ENCODE measurements around the gene SLC38A8. TPM values are rescaled to one million over a fixed set of nuclear protein-coding genes. Genes with fewer than 3 reads are reported as not detected.

SLC38A8 gene
- total RNA-seq, 4 donors from 2014 or later: not detected

DNA sequence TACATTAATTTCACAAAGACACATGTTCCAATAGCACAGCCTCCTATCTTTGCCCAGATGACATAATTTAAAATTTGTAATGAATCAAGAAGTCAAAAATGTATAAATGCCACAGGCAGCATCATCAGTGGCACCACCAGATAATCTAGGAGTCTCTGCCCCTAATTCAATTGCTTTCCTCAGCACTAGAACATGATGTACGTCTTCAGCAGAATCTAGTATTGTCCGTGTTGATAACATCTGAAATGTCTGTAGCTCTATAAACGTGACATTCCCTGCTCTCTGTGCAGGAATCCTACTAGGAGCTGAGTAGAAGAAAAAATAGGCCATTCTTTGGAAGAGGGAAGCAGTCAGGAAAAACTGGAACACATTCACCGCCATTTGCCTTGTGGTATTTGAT lies 21.4 kb upstream of the SLC38A8 start:
- Histone ChIP-seq H3K27me3 (no peaks in the 10 kb centered on the region), H3K4me1 (peaks cover 0 to 10% (median 0%) of the 10 kb centered on the region in 3 donors), H3K9me3 (no peaks in the 10 kb centered on the region), H3K4me3 (no peak overlapping the region), H3K36me3 (peaks cover 0 to 100% of the 10 kb centered on the region in 2 donors), H3K27ac (no peak overlapping the region)
- no peak for ATAC-seq
- WGBS, 2 donors (ENCODE audit: low coverage in 1 of 2): 80 to 100% methylated on average over 1 to 4 of the region's 4 CpGs
- TF ChIP-seq, protein P1, sequence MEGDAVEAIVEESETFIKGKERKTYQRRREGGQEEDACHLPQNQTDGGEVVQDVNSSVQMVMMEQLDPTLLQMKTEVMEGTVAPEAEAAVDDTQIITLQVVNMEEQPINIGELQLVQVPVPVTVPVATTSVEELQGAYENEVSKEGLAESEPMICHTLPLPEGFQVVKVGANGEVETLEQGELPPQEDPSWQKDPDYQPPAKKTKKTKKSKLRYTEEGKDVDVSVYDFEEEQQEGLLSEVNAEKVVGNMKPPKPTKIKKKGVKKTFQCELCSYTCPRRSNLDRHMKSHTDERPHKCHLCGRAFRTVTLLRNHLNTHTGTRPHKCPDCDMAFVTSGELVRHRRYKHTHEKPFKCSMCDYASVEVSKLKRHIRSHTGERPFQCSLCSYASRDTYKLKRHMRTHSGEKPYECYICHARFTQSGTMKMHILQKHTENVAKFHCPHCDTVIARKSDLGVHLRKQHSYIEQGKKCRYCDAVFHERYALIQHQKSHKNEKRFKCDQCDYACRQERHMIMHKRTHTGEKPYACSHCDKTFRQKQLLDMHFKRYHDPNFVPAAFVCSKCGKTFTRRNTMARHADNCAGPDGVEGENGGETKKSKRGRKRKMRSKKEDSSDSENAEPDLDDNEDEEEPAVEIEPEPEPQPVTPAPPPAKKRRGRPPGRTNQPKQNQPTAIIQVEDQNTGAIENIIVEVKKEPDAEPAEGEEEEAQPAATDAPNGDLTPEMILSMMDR (IDR thresholded peaks at IDR 0.05): no peak
- TF ChIP-seq POLR2A (IDR thresholded peaks at IDR 0.05) (no peak), EP300 (IDR thresholded peaks at IDR 0.05) (no peak), POLR2AphosphoS5 (IDR thresholded peaks at IDR 0.05) (no peak)

GRCh38 chr16:84062734-84063640 lies 20.4 kb upstream of the SLC38A8 start:
- Histone ChIP-seq H3K4me1 (peaks cover 0 to 10% (median 0%) of the 10 kb centered on the region in 3 donors), H3K36me3 (peaks cover 0 to 100% of the 10 kb centered on the region in 2 donors), H3K9me3 (no peaks in the 10 kb centered on the region), H3K4me3 (no peak overlapping the region), H3K27me3 (no peaks in the 10 kb centered on the region), H3K27ac (no peak overlapping the region)
- ATAC-seq: peak; percentile 89
- TF ChIP-seq POLR2AphosphoS5 (IDR thresholded peaks at IDR 0.05): peak; percentile 17
- TF ChIP-seq, protein P1 (IDR thresholded peaks at IDR 0.05): peak in 3 of 4 experiments; percentile 72 to 86 (median 80)
- TF ChIP-seq EP300 (IDR thresholded peaks at IDR 0.05): no peak
- 46 to 47% methylated on average over 16 to 23 of the region's 25 CpGs for WGBS, 2 donors (ENCODE audit: low coverage in 1 of 2)

- no peak for ATAC-seq
- no peak overlapping the region for H3K4me3 ChIP-seq
- 100% methylated on average over 1 of the region's 7 CpGs; no CpG with 5 or more reads in 1 of the 2 donors for WGBS, 2 donors (ENCODE audit: low coverage in 1 of 2)
- no peaks in the 10 kb centered on the region for H3K9me3 ChIP-seq
- H3K27ac ChIP-seq: no peak overlapping the region
- TF ChIP-seq, protein P1 (IDR thresholded peaks at IDR 0.05): no peak
- TF ChIP-seq EP300 (IDR thresholded peaks at IDR 0.05): no peak
- H3K36me3 ChIP-seq: peaks cover 0 to 100% of the 10 kb centered on the region in 2 donors
- peaks cover 0 to 11% (median 0%) of the 10 kb centered on the region in 3 donors for H3K4me1 ChIP-seq
- no peaks in the 10 kb centered on the region for H3K27me3 ChIP-seq
These were observed 18.7 kb upstream of the SLC38A8 start for GRCh38 chr16:84061236-84061819.

- WGBS, 2 donors (ENCODE audit: low coverage in 1 of 2): 91 to 96% methylated on average over 7 to 8 of the region's 28 CpGs
- no peak for TF ChIP-seq POLR2A (IDR thresholded peaks at IDR 0.05)
- TF ChIP-seq, protein P1 (IDR thresholded peaks at IDR 0.05): no peak
- no peak for TF ChIP-seq EP300 (IDR thresholded peaks at IDR 0.05)
- TF ChIP-seq POLR2AphosphoS5 (IDR thresholded peaks at IDR 0.05): no peak
- H3K4me1 ChIP-seq: peaks cover 0 to 22% (median 0%) of the 10 kb centered on the region in 3 donors
- H3K27me3 ChIP-seq: no peaks in the 10 kb centered on the region
- H3K27ac ChIP-seq: no peak overlapping the region
- H3K4me3 ChIP-seq: no peak overlapping the region
- H3K9me3 ChIP-seq: no peaks in the 10 kb centered on the region
- ATAC-seq: no peak
- peaks cover 0 to 100% of the 10 kb centered on the region in 2 donors for H3K36me3 ChIP-seq
These were observed 17.6 kb upstream of the SLC38A8 start for GRCh38 chr16:84059946-84060901.
